Panc1 (cell line): ENCODE measurements around the gene KLF17.

Experiments
- POLR2AphosphoS5 ChIP-seq: IDR thresholded peaks from 2 replicates; pipeline ENCODE4 v1.6.1; 2012; ENCODE audit warnings: mild to moderate bottlenecking, low read depth, low read length, moderate library complexity
- TF ChIP-seq, protein P1 (sequence below): fragments of 450-650 bp; IDR thresholded peaks from 2 replicates; pipeline ENCODE4 v1.5.1; 2017; ENCODE audit warnings: mild to moderate bottlenecking

GRCh38 chr1:44146536-44147361 is 28.1 kb downstream of the KLF17 start:
- TF ChIP-seq, protein P1, sequence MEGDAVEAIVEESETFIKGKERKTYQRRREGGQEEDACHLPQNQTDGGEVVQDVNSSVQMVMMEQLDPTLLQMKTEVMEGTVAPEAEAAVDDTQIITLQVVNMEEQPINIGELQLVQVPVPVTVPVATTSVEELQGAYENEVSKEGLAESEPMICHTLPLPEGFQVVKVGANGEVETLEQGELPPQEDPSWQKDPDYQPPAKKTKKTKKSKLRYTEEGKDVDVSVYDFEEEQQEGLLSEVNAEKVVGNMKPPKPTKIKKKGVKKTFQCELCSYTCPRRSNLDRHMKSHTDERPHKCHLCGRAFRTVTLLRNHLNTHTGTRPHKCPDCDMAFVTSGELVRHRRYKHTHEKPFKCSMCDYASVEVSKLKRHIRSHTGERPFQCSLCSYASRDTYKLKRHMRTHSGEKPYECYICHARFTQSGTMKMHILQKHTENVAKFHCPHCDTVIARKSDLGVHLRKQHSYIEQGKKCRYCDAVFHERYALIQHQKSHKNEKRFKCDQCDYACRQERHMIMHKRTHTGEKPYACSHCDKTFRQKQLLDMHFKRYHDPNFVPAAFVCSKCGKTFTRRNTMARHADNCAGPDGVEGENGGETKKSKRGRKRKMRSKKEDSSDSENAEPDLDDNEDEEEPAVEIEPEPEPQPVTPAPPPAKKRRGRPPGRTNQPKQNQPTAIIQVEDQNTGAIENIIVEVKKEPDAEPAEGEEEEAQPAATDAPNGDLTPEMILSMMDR, result no peak
- no peak for TF ChIP-seq POLR2AphosphoS5
